ENCODE measurements around the gene CDHR3.

The CDHR3 gene

GRCh38 chr7:106045139-106045538 is 82.1 kb downstream of the CDHR3 start:
- in situ Hi-C loops (cut with HindIII; ENCODE audit: low sequenced_read_pairs), result loop anchor here (25.0 kb wide), 1 partner anchor 283 kb away; no protein-coding TSS in a partner anchor

- in situ Hi-C loops (cut with HindIII; ENCODE audit: low sequenced_read_pairs), result loop anchor here (25.0 kb wide), 1 partner anchor 283 kb away; no protein-coding TSS in a partner anchor
Observed at GRCh38 chr7:106045586-106045985, 82.5 kb downstream of the CDHR3 start.

- in situ Hi-C loops (cut with HindIII; ENCODE audit: low sequenced_read_pairs), result loop anchor here (25.0 kb wide), 1 partner anchor 285 kb away; no protein-coding TSS in a partner anchor
Observed at GRCh38 chr7:106047184-106047583, 84.1 kb downstream of the CDHR3 start.

- in situ Hi-C loops (cut with HindIII; ENCODE audit: low sequenced_read_pairs), result loop anchor here (25.0 kb wide), 1 partner anchor 286 kb away; no protein-coding TSS in a partner anchor
Observed at GRCh38 chr7:106047818-106048705, 85.0 kb downstream of the CDHR3 start.

GRCh38 chr7:106048706-106049020 is 85.6 kb downstream of the CDHR3 start:
- in situ Hi-C loops (cut with HindIII; ENCODE audit: low sequenced_read_pairs), result loop anchor here (25.0 kb wide), 1 partner anchor 286 kb away; no protein-coding TSS in a partner anchor

GRCh38 chr7:106049139-106049752 is 86.2 kb downstream of the CDHR3 start:
- in situ Hi-C loops (cut with HindIII; ENCODE audit: low sequenced_read_pairs), result loop anchor here (25.0 kb wide), 1 partner anchor 287 kb away; no protein-coding TSS in a partner anchor

- in situ Hi-C loops (cut with HindIII; ENCODE audit: low sequenced_read_pairs), result no loop called here
Observed at GRCh38 chr7:106050002-106050745, 87.1 kb downstream of the CDHR3 start.

- in situ Hi-C loops (cut with HindIII; ENCODE audit: low sequenced_read_pairs), result no loop called here
Observed at GRCh38 chr7:106050746-106051117, 87.7 kb downstream of the CDHR3 start.

GRCh38 chr7:106052681-106053080 is 89.6 kb downstream of the CDHR3 start:
- in situ Hi-C loops (cut with HindIII; ENCODE audit: low sequenced_read_pairs), result no loop called here

- in situ Hi-C loops (cut with HindIII; ENCODE audit: low sequenced_read_pairs), result no loop called here
Observed at GRCh38 chr7:106053109-106053508, 90.0 kb downstream of the CDHR3 start.

GRCh38 chr7:106054156-106054910 is 91.3 kb downstream of the CDHR3 start:
- in situ Hi-C loops (cut with HindIII; ENCODE audit: low sequenced_read_pairs), result no loop called here

GRCh38 chr7:106054971-106055532 is 92.0 kb downstream of the CDHR3 start:
- in situ Hi-C loops (cut with HindIII; ENCODE audit: low sequenced_read_pairs), result no loop called here

- in situ Hi-C loops (cut with HindIII; ENCODE audit: low sequenced_read_pairs), result no loop called here
Observed at GRCh38 chr7:106056513-106057203, 93.6 kb downstream of the CDHR3 start.

GRCh38 chr7:106057204-106057961 is 94.3 kb downstream of the CDHR3 start:
- in situ Hi-C loops (cut with HindIII; ENCODE audit: low sequenced_read_pairs), result no loop called here

GRCh38 chr7:106057962-106058927 is 95.2 kb downstream of the CDHR3 start:
- in situ Hi-C loops (cut with HindIII; ENCODE audit: low sequenced_read_pairs), result no loop called here

- in situ Hi-C loops (cut with HindIII; ENCODE audit: low sequenced_read_pairs), result no loop called here
Observed at GRCh38 chr7:106058928-106059324, 95.9 kb downstream of the CDHR3 start.

GRCh38 chr7:106059556-106059955 is 96.5 kb downstream of the CDHR3 start:
- in situ Hi-C loops (cut with HindIII; ENCODE audit: low sequenced_read_pairs), result no loop called here
